HAP-1 (cell line): ENCODE data around the gene MBNL2.

Source experiments
- DNase-seq, 2 experiments: peaks; one replicate each; pipeline ENCODE4 v3.0.0-alpha.2; 2016 to 2020; ENCODE audit warnings: low spot score in 2 of 2
- H3K27me3 ChIP-seq: fragments of 250-450 bp; sonication (Bioruptor Pico); 2 replicates; pipeline ENCODE4 v1.5.1; 2020; ENCODE audit warnings: low read depth, mild to moderate bottlenecking, moderate library complexity
- H3K36me3 ChIP-seq: fragments of 250-450 bp; sonication (Bioruptor Pico); replicated peaks from 2 replicates; pipeline ENCODE4 v1.5.1; 2020; ENCODE audit warnings: mild to moderate bottlenecking
- H3K4me1 ChIP-seq: fragments of 250-450 bp; sonication (Bioruptor Pico); 2 replicates; pipeline ENCODE4 v1.5.1; 2020; ENCODE audit warnings: mild to moderate bottlenecking
- H3K4me3 ChIP-seq: fragments of 250-450 bp; sonication (Bioruptor Pico); 2 replicates; pipeline ENCODE4 v1.5.1; 2020; ENCODE audit warnings: mild to moderate bottlenecking, moderate library complexity
- H3K9me3 ChIP-seq: fragments of 250-450 bp; sonication (Bioruptor Pico); 2 replicates; pipeline ENCODE4 v1.5.1; 2020; ENCODE audit warnings: mild to moderate bottlenecking, moderate library complexity
- in situ Hi-C: fragments of 300-500 bp; cut with MboI; formaldehyde crosslinking; loops from 3 replicates; pipeline ENCODE4 v1.14.3; 2020; ENCODE audit warnings: low sequenced_read_pairs, inconsistent platforms, mixed read lengths

The MBNL2 gene

GRCh38 chr13:97257800-97258799 is 36.0 kb downstream of the MBNL2 start:
- Histone ChIP-seq H3K4me3 (no peak overlapping the region), H3K9me3 (no peaks in the 10 kb centered on the region), H3K4me1 (peaks cover 15% of the 10 kb centered on the region), H3K27me3 (no peaks in the 10 kb centered on the region), H3K36me3 (no peaks in the 10 kb centered on the region)
- in situ Hi-C loops, result no loop called here
- no peak for DNase-seq

- Histone ChIP-seq H3K27me3 (no peaks in the 10 kb centered on the region), H3K4me1 (peaks cover 15% of the 10 kb centered on the region), H3K36me3 (no peaks in the 10 kb centered on the region), H3K4me3 (no peak overlapping the region), H3K9me3 (no peaks in the 10 kb centered on the region)
- in situ Hi-C loops, result no loop called here
- no peak for DNase-seq
Measured at GRCh38 chr13:97258801-97259200, 36.7 kb downstream of the MBNL2 start.

GRCh38 chr13:97259410-97259797 is 37.3 kb downstream of the MBNL2 start:
- no peaks in the 10 kb centered on the region for H3K27me3 ChIP-seq
- in situ Hi-C loops, result no loop called here
- no peak for DNase-seq
- no peaks in the 10 kb centered on the region for H3K36me3 ChIP-seq
- no peak overlapping the region for H3K4me3 ChIP-seq
- H3K9me3 ChIP-seq, result no peaks in the 10 kb centered on the region
- H3K4me1 ChIP-seq, result peaks cover 15% of the 10 kb centered on the region

- no peaks in the 10 kb centered on the region for H3K36me3 ChIP-seq
- in situ Hi-C loops, result no loop called here
- DNase-seq, result no peak
Measured at GRCh38 chr13:97259798-97260714, 37.9 kb downstream of the MBNL2 start.

GRCh38 chr13:97261254-97262005 is 39.3 kb downstream of the MBNL2 start:
- DNase-seq, result no peak
- Histone ChIP-seq H3K4me3 (no peak overlapping the region), H3K27me3 (no peaks in the 10 kb centered on the region), H3K4me1 (peaks cover 25% of the 10 kb centered on the region), H3K36me3 (no peaks in the 10 kb centered on the region), H3K9me3 (no peaks in the 10 kb centered on the region)
- in situ Hi-C loops, result no loop called here

More at GRCh38 chr13:97259798-97260714, 37.9 kb downstream of the MBNL2 start:
- Histone ChIP-seq H3K9me3 (no peaks in the 10 kb centered on the region), H3K27me3 (no peaks in the 10 kb centered on the region), H3K4me3 (no peak overlapping the region), H3K4me1 (peaks cover 22% of the 10 kb centered on the region)

- no peaks in the 10 kb centered on the region for H3K36me3 ChIP-seq
- no peaks in the 10 kb centered on the region for H3K9me3 ChIP-seq
- in situ Hi-C loops, result no loop called here
- no peak overlapping the region for H3K4me3 ChIP-seq
- H3K4me1 ChIP-seq, result peaks cover 22% of the 10 kb centered on the region
- no peaks in the 10 kb centered on the region for H3K27me3 ChIP-seq
- no peak for DNase-seq
Measured at GRCh38 chr13:97262058-97262457, 39.9 kb downstream of the MBNL2 start.

GRCh38 chr13:97263160-97263559 is 41.0 kb downstream of the MBNL2 start:
- in situ Hi-C loops, result no loop called here
- no peak for DNase-seq
- Histone ChIP-seq H3K9me3 (no peaks in the 10 kb centered on the region), H3K4me1 (peaks cover 22% of the 10 kb centered on the region), H3K27me3 (no peaks in the 10 kb centered on the region), H3K4me3 (no peak overlapping the region), H3K36me3 (no peaks in the 10 kb centered on the region)

GRCh38 chr13:97264663-97265062 is 42.5 kb downstream of the MBNL2 start:
- DNase-seq, result no peak
- in situ Hi-C loops, result no loop called here
- H3K36me3 ChIP-seq, result no peaks in the 10 kb centered on the region
- no peak overlapping the region for H3K4me3 ChIP-seq
- no peaks in the 10 kb centered on the region for H3K9me3 ChIP-seq
- H3K4me1 ChIP-seq, result peaks cover 18% of the 10 kb centered on the region
- no peaks in the 10 kb centered on the region for H3K27me3 ChIP-seq

GRCh38 chr13:97266332-97266731 is 44.2 kb downstream of the MBNL2 start:
- H3K9me3 ChIP-seq, result no peaks in the 10 kb centered on the region
- in situ Hi-C loops, result no loop called here
- no peaks in the 10 kb centered on the region for H3K36me3 ChIP-seq
- H3K27me3 ChIP-seq, result no peaks in the 10 kb centered on the region
- peaks cover 10% of the 10 kb centered on the region for H3K4me1 ChIP-seq
- no peak overlapping the region for H3K4me3 ChIP-seq
- no peak for DNase-seq

- Histone ChIP-seq H3K9me3 (no peaks in the 10 kb centered on the region), H3K4me3 (no peak overlapping the region), H3K36me3 (no peaks in the 10 kb centered on the region), H3K27me3 (no peaks in the 10 kb centered on the region), H3K4me1 (peaks cover 15% of the 10 kb centered on the region)
- DNase-seq, result no peak
- in situ Hi-C loops, result no loop called here
Measured at GRCh38 chr13:97266772-97267417, 44.8 kb downstream of the MBNL2 start.

- H3K4me1 ChIP-seq, result peaks cover 21% of the 10 kb centered on the region
- no peaks in the 10 kb centered on the region for H3K27me3 ChIP-seq
- in situ Hi-C loops, result no loop called here
- H3K9me3 ChIP-seq, result no peaks in the 10 kb centered on the region
- H3K4me3 ChIP-seq, result no peak overlapping the region
- no peaks in the 10 kb centered on the region for H3K36me3 ChIP-seq
- no peak for DNase-seq
Measured at GRCh38 chr13:97267418-97268059, 45.4 kb downstream of the MBNL2 start.

- no peak for DNase-seq
- Histone ChIP-seq H3K4me3 (no peak overlapping the region), H3K36me3 (no peaks in the 10 kb centered on the region), H3K4me1 (peaks cover 24% of the 10 kb centered on the region), H3K27me3 (no peaks in the 10 kb centered on the region), H3K9me3 (no peaks in the 10 kb centered on the region)
- in situ Hi-C loops, result no loop called here
Measured at GRCh38 chr13:97268772-97269171, 46.6 kb downstream of the MBNL2 start.
